Neutrophil (primary cell): ENCODE data around the gene CR1.

Source experiments
- H3K27ac ChIP-seq: fragments of 200-600 bp; sonication (generic); 2 replicates; pipeline ENCODE4 v1.5.1; 2016; ENCODE audit warnings: mild to moderate bottlenecking, moderate library complexity
- H3K27me3 ChIP-seq: fragments of 200-600 bp; sonication (generic); 2 replicates; pipeline ENCODE4 v1.6.0; 2016; ENCODE audit warnings: mild to moderate bottlenecking
- H3K36me3 ChIP-seq: fragments of 200-600 bp; sonication (generic); 2 replicates; pipeline ENCODE4 v1.5.1; 2017
- H3K4me1 ChIP-seq, 2 experiments: fragments of 200-600 bp in 1 of 2; sonication (generic) in 1 of 2; 1 replicate in 1 of 2; 2 replicates in 1 of 2; pipeline versions ENCODE4 v1.5.1 to v1.6.1; 2013 to 2016; ENCODE audit warnings: low read depth in 1 of 2, low read length in 1 of 2, mild to moderate bottlenecking in 1 of 2, moderate library complexity in 1 of 2; ENCODE audit not compliant: control insufficient read depth in 1 of 2, insufficient read depth in 1 of 2
- H3K4me3 ChIP-seq, 2 experiments: fragments of 200-600 bp in 1 of 2; sonication (generic) in 1 of 2; 1 replicate in 1 of 2; 2 replicates in 1 of 2; pipeline ENCODE4 v1.5.1; 2013 to 2016; ENCODE audit warnings: low read depth in 1 of 2, low read length in 1 of 2, mild to moderate bottlenecking in 1 of 2, moderate library complexity in 1 of 2
- H3K9me3 ChIP-seq: fragments of 200-600 bp; sonication (generic); 2 replicates; pipeline ENCODE4 v1.5.1; 2016
- CTCF ChIP-seq: fragments of 200-600 bp; sonication (generic); IDR thresholded peaks from 2 replicates; pipeline ENCODE4 v1.5.1; 2016; ENCODE audit warnings: antibody characterized with exemption

The CR1 gene

GRCh38 chr1:207495801-207496792 is at the start of gene CR1:
Gene CR1 (plus strand): TSS chr1:207496157. CDS start chr1:207496268, 111 bp downstream.
- peaks cover 47 to 55% of the 10 kb centered on the region in 2 experiments for H3K4me1 ChIP-seq
- H3K36me3 ChIP-seq, result peaks cover 5% of the 10 kb centered on the region
- H3K9me3 ChIP-seq, result no peaks in the 10 kb centered on the region
- peak within 1 kb of the TSS; percentile 96 for H3K27ac ChIP-seq
- peak; percentile 23 for TF ChIP-seq CTCF
- H3K4me3 ChIP-seq, result peak within 1 kb of the TSS; percentile 80 to 88
- no peaks in the 10 kb centered on the region for H3K27me3 ChIP-seq

GRCh38 chr1:207453710-207454045 is 42.3 kb upstream of the CR1 start:
- H3K9me3 ChIP-seq, result no peaks in the 10 kb centered on the region
- no peak for TF ChIP-seq CTCF
- H3K4me1 ChIP-seq, result peaks cover 6 to 11% of the 10 kb centered on the region in 2 experiments
- H3K27ac ChIP-seq, result no peak overlapping the region
- no peak overlapping the region for H3K4me3 ChIP-seq
- H3K36me3 ChIP-seq, result no peaks in the 10 kb centered on the region
- peaks cover 95% of the 10 kb centered on the region for H3K27me3 ChIP-seq

- Histone ChIP-seq H3K4me3 (peak within 1 kb of the TSS; percentile 42 to 53), H3K27ac (no peak within 1 kb of the TSS), H3K36me3 (no peaks in the 10 kb centered on the region), H3K4me1 (peaks cover 6 to 11% of the 10 kb centered on the region in 2 experiments), H3K9me3 (no peaks in the 10 kb centered on the region), H3K27me3 (peaks cover 89% of the 10 kb centered on the region)
- TF ChIP-seq CTCF, result no peak
Observed at GRCh38 chr1:207454046-207454964, 41.7 kb upstream of the CR1 start, which contains the start of gene CR2. Gene CR2 (plus strand): TSS chr1:207454328. CDS start chr1:207454419, 91 bp downstream.

GRCh38 chr1:207455183-207455754 is 40.7 kb upstream of the CR1 start:
- no peaks in the 10 kb centered on the region for H3K36me3 ChIP-seq
- no peak overlapping the region for H3K27ac ChIP-seq
- H3K4me3 ChIP-seq, result no peak overlapping the region
- H3K27me3 ChIP-seq, result peaks cover 80% of the 10 kb centered on the region
- no peaks in the 10 kb centered on the region for H3K9me3 ChIP-seq
- H3K4me1 ChIP-seq, result peaks cover 6 to 11% of the 10 kb centered on the region in 2 experiments
- no peak for TF ChIP-seq CTCF

GRCh38 chr1:207458414-207458813 is 37.5 kb upstream of the CR1 start:
- H3K27me3 ChIP-seq, result peaks cover 48% of the 10 kb centered on the region
- H3K36me3 ChIP-seq, result no peaks in the 10 kb centered on the region
- H3K4me1 ChIP-seq, result peaks cover 6 to 11% of the 10 kb centered on the region in 2 experiments
- H3K27ac ChIP-seq, result no peak overlapping the region
- no peak overlapping the region for H3K4me3 ChIP-seq
- H3K9me3 ChIP-seq, result no peaks in the 10 kb centered on the region
- no peak for TF ChIP-seq CTCF
